Neural cell (in vitro differentiated cells): Measurements from ENCODE around the gene LST1.

Source experiments
- EP300 ChIP-seq: fragments of 450-650 bp; conservative IDR thresholded peaks from 2 replicates; pipeline ENCODE4 v1.6.1; 2014; ENCODE audit warnings: antibody characterized with exemption, mild to moderate bottlenecking, moderate library complexity; ENCODE audit not compliant: poor library complexity, severe bottlenecking
- TAF1 ChIP-seq: IDR thresholded peaks from 2 replicates; pipeline ENCODE4 v1.6.1; 2012; ENCODE audit warnings: low read depth

DNA sequence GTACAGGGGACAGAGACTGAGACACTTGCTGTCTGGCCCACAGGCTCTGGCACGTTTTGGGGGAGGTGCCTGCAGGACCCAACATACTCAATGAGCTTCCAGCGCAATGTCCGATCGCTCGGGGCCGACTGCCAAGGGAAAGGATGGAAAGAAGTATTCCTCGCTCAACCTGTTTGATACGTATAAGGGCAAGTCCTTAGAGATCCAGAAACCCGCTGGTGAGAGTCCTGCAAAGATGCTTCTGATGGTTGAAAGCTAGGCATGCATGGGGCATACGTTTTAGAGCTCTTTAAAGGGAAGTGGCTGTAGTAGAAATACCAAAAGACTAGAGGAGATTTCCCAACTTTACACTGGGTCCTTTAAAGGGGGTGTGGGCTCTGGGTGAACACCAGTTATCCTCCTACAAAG is 36.6 kb downstream of the LST1 start:
- no peak for TF ChIP-seq EP300
- TF ChIP-seq TAF1 = no peak
